ENCODE results near the gene UTP14C.

GRCh38 chr13:51993713-51994112, 30.8 kb upstream of the UTP14C start:
- TF ChIP-seq SRF (IDR thresholded peaks at IDR 0.05; ENCODE audit: low read depth) (no peak), POLR2A (IDR thresholded peaks at IDR 0.05; ENCODE audit: borderline replicate concordance, extremely low read depth, insufficient read depth, insufficient read length) (no peak), SP1 (IDR thresholded peaks at IDR 0.05; ENCODE audit: low read depth) (no peak), YY1 (IDR thresholded peaks at IDR 0.05; ENCODE audit: extremely low read depth, insufficient replicate concordance, low read depth, low read length) (no peak)

Data from HCT116 (cell line).